HepG2 (cell line): ENCODE data around the gene C14orf93. TPM values are rescaled to one million over a fixed set of nuclear protein-coding genes. Genes with fewer than 3 reads are reported as not detected.

Source experiments
- ARID2 ChIP-seq: sonication (generic); formaldehyde crosslinking; IDR thresholded peaks from 2 replicates; pipeline ENCODE4 v1.8.1; 2022; ENCODE audit warnings: mild to moderate bottlenecking, missing genetic modification reagents, borderline replicate concordance
- ARNT2 ChIP-seq: sonication (generic); formaldehyde crosslinking; IDR thresholded peaks from 2 replicates; pipeline ENCODE4 v1.8.0; 2022; ENCODE audit warnings: mild to moderate bottlenecking, low read depth, missing genetic modification reagents, moderate library complexity
- GMEB2 ChIP-seq: IDR thresholded peaks from 2 replicates; pipeline ENCODE4 v1.6.1; 2016; ENCODE audit warnings: missing biosample characterization, missing genetic modification reagents, low read depth
- HNF4A ChIP-seq: sonication (generic); formaldehyde crosslinking; IDR thresholded peaks from 2 replicates; pipeline ENCODE4 v1.4.0; 2020; ENCODE audit warnings: missing genetic modification reagents
- JARID2 ChIP-seq: sonication (generic); formaldehyde crosslinking; IDR thresholded peaks from 2 replicates; pipeline ENCODE4 v1.8.1; 2023; ENCODE audit warnings: missing genetic modification reagents, inconsistent platforms; ENCODE audit not compliant: insufficient replicate concordance
- MIXL1 ChIP-seq: IDR thresholded peaks from 2 replicates; pipeline ENCODE4 v1.6.1; 2016
- ONECUT2 ChIP-seq: sonication (generic); formaldehyde crosslinking; IDR thresholded peaks from 2 replicates; pipeline ENCODE4 v1.4.0; 2020; ENCODE audit warnings: missing genetic modification reagents
- PAXIP1 ChIP-seq: sonication (generic); formaldehyde crosslinking; conservative IDR thresholded peaks from 2 replicates; pipeline ENCODE4 v1.4.0; 2020; ENCODE audit warnings: mild to moderate bottlenecking, missing genetic modification reagents, moderate library complexity
- SIX1 ChIP-seq: sonication (generic); formaldehyde crosslinking; IDR thresholded peaks from 2 replicates; pipeline ENCODE4 v1.4.0; 2020; ENCODE audit warnings: missing genetic modification reagents, borderline replicate concordance
- SSRP1 ChIP-seq: IDR thresholded peaks from 2 replicates; pipeline ENCODE4 v1.6.1; 2016; ENCODE audit warnings: control low read depth
- TCF7L2 ChIP-seq: IDR thresholded peaks from 2 replicates; pipeline ENCODE4 v1.6.1; 2011; ENCODE audit warnings: mild to moderate bottlenecking, low read depth, low read length, moderate library complexity
- ZGPAT ChIP-seq: IDR thresholded peaks from 2 replicates; pipeline ENCODE4 v1.6.1; 2016; ENCODE audit warnings: mild to moderate bottlenecking
- ZKSCAN5 ChIP-seq: sonication (generic); formaldehyde crosslinking; IDR thresholded peaks from 2 replicates; pipeline ENCODE4 v1.5.1; 2020; ENCODE audit warnings: mild to moderate bottlenecking, missing genetic modification reagents
- ZNF234 ChIP-seq: sonication (generic); formaldehyde crosslinking; conservative IDR thresholded peaks from 2 replicates; pipeline ENCODE4 v1.5.1; 2020; ENCODE audit warnings: mild to moderate bottlenecking, missing genetic modification reagents
- ZNF329 ChIP-seq: sonication (generic); formaldehyde crosslinking; IDR thresholded peaks from 2 replicates; pipeline ENCODE4 v1.9.0; 2021; ENCODE audit warnings: low read depth, mild to moderate bottlenecking, missing genetic modification reagents
- ZNF567 ChIP-seq: sonication (generic); formaldehyde crosslinking; IDR thresholded peaks from 2 replicates; pipeline ENCODE4 v1.8.1; 2023; ENCODE audit warnings: mild to moderate bottlenecking, missing genetic modification reagents, borderline replicate concordance
- ZNF576 ChIP-seq: sonication (generic); formaldehyde crosslinking; IDR thresholded peaks from 2 replicates; pipeline ENCODE4 v1.4.0; 2020; ENCODE audit warnings: mild to moderate bottlenecking, missing genetic modification reagents
- ZNF674 ChIP-seq: sonication (generic); formaldehyde crosslinking; IDR thresholded peaks from 2 replicates; pipeline ENCODE4 v1.5.0; 2020; ENCODE audit warnings: low read depth, mild to moderate bottlenecking, missing genetic modification reagents
- polyA plus RNA-seq, 8 experiments: library from polyadenylated mRNA; depleted of rRNA in 3 of 8; stranded (reverse) in 7 of 8; unstranded in 1 of 8; fragments of >200 nt; fragmentation: Illumina TruSeq in 4 of 8; extraction: Trizol in 4 of 8; gene quantifications; 2 replicates each; pipeline versions ENCODE4 v1.2.1 to v1.2.3, GENCODE V29; 2011 to 2016; ENCODE audit warnings: low read depth in 4 of 8, missing spikeins in 1 of 8, mixed read lengths in 1 of 8; ENCODE audit not compliant: insufficient read depth in 1 of 8
- total RNA-seq, 5 experiments: library from RNA; depleted of rRNA; stranded (reverse); fragments of >200 nt; fragmentation: Illumina TruSeq; extraction: Trizol; gene quantifications; 2 replicates each; pipeline ENCODE4 v1.2.3, GENCODE V29; 2016; ENCODE audit warnings: low read depth in 1 of 5

C14orf93 gene
- total and polyA plus RNA-seq, 2 of the 13 experiments (the other 11 are each of a cell fraction or from before 2014, with no cell fraction given), result 11.4 to 22.5 TPM

GRCh38 chr14:22982477-22983245 lies 27.3 kb downstream of the C14orf93 start, which contains the start of gene AJUBA (continued):
- TF ChIP-seq ARID2 (CRISPR knock-in tag) (no peak), HNF4A (CRISPR knock-in tag) (no peak), ONECUT2 (CRISPR knock-in tag) (no peak), ZNF567 (CRISPR knock-in tag) (peak; percentile 95), PAXIP1 (CRISPR knock-in tag) (peak; percentile 81), SSRP1 (peak; percentile 98), ZKSCAN5 (CRISPR knock-in tag) (peak; percentile 75; the same call in 1 of the 2 replicates), MIXL1 (CRISPR knock-in tag) (peak; percentile 95), GMEB2 (CRISPR knock-in tag) (peak; percentile 75), ZNF576 (no peak), ZNF329 (no peak), TCF7L2 (no peak), SIX1 (peak; percentile 65; the same call in 1 of the 2 replicates), ZNF674 (CRISPR knock-in tag) (no peak; the same call in 1 of the 2 replicates), ZGPAT (CRISPR knock-in tag) (peak; percentile 97; the same call in 1 of the 2 replicates), ARNT2 (CRISPR knock-in tag) (peak; percentile 95), JARID2 (CRISPR knock-in tag) (peak; percentile 31), ZNF234 (CRISPR knock-in tag) (no peak)
